Neural cell (in vitro differentiated cells): Measurements from ENCODE around the gene C5orf52. TPM values are rescaled to one million over a fixed set of nuclear protein-coding genes. Genes with fewer than 3 reads are reported as not detected.

Source experiments
- H2AFZ ChIP-seq: fragments of 200-600, 300-800 bp; sonication (generic), shearing (Covaris generic); 2 replicates; pipeline ENCODE4 v1.6.0; 2014; ENCODE audit warnings: low read depth, mild to moderate bottlenecking, antibody characterized with exemption, low read length, moderate library complexity
- H3F3A ChIP-seq: fragments of 200-600 bp; shearing (Covaris generic); 2 replicates; pipeline ENCODE4 v1.6.1; 2016; ENCODE audit warnings: mild to moderate bottlenecking, moderate library complexity, mixed read lengths, antibody characterized with exemption, low read length; ENCODE audit not compliant: insufficient read depth, poor library complexity, severe bottlenecking
- H3K27ac ChIP-seq: fragments of 200-600, 300-800 bp; sonication (generic), shearing (Covaris generic); 2 replicates; pipeline ENCODE4 v1.5.1; 2014; ENCODE audit warnings: mild to moderate bottlenecking, low read length, moderate library complexity
- H3K27me3 ChIP-seq: fragments of 300-800, 200-600 bp; sonication (generic), shearing (Covaris generic); 2 replicates; pipeline ENCODE4 v1.6.0; 2014; ENCODE audit warnings: mild to moderate bottlenecking, low read depth, low read length, moderate library complexity; ENCODE audit not compliant: insufficient read depth
- H3K36me3 ChIP-seq: fragments of 300-800, 200-600 bp; sonication (generic), shearing (Covaris generic); 2 replicates; pipeline ENCODE4 v1.5.1; 2014; ENCODE audit warnings: mild to moderate bottlenecking, antibody characterized with exemption, low read length, moderate library complexity; ENCODE audit not compliant: insufficient read depth
- H3K4me2 ChIP-seq: fragments of 300-800, 200-600 bp; sonication (generic), shearing (Covaris generic); 2 replicates; pipeline ENCODE4 v1.6.0; 2014; ENCODE audit warnings: mild to moderate bottlenecking, low read length
- H3K4me3 ChIP-seq: fragments of 300-800, 200-600 bp; sonication (generic), shearing (Covaris generic); 2 replicates; pipeline ENCODE4 v1.5.1; 2014; ENCODE audit warnings: mild to moderate bottlenecking, low read length, moderate library complexity
- H3K79me2 ChIP-seq: fragments of 200-600 bp; shearing (Covaris generic); replicated peaks from 2 replicates; pipeline ENCODE4 v1.6.0; 2014; ENCODE audit warnings: mild to moderate bottlenecking, low read length, moderate library complexity; ENCODE audit not compliant: insufficient read depth
- H3K9ac ChIP-seq: fragments of 300-800, 200-600 bp; sonication (generic), shearing (Covaris generic); 2 replicates; pipeline ENCODE4 v1.6.1; 2016; ENCODE audit warnings: mild to moderate bottlenecking, low read length, mixed read lengths
- H3K9me2 ChIP-seq: fragments of 200-600 bp; shearing (Covaris generic); 2 replicates; pipeline ENCODE4 v1.6.1; 2016; ENCODE audit warnings: mild to moderate bottlenecking, low read length, mixed read lengths; ENCODE audit not compliant: insufficient read depth
- H3K9me3 ChIP-seq: fragments of 200-600, 300-800 bp; sonication (generic), shearing (Covaris generic); 2 replicates; pipeline ENCODE4 v1.6.1; 2016; ENCODE audit warnings: mild to moderate bottlenecking, mixed run types, low read length, moderate library complexity, mixed read lengths
- H4K20me1 ChIP-seq: fragments of 200-600 bp; shearing (Covaris generic); 2 replicates; pipeline ENCODE4 v1.6.1; 2016; ENCODE audit warnings: mild to moderate bottlenecking, mixed run types; ENCODE audit not compliant: insufficient read depth
- MXI1 ChIP-seq: fragments of 450-650 bp; conservative IDR thresholded peaks from 2 replicates; pipeline ENCODE4 v1.6.1; 2014; ENCODE audit warnings: antibody characterized with exemption, mild to moderate bottlenecking; ENCODE audit not compliant: poor library complexity, severe bottlenecking
- POLR2AphosphoS5 ChIP-seq: IDR thresholded peaks from 2 replicates; pipeline ENCODE4 v1.6.1; 2012
- SMC3 ChIP-seq: fragments of 450-650 bp; conservative IDR thresholded peaks from 2 replicates; pipeline ENCODE4 v1.6.1; 2014; ENCODE audit warnings: antibody characterized with exemption, mild to moderate bottlenecking, moderate library complexity; ENCODE audit not compliant: poor library complexity
- TAF1 ChIP-seq: IDR thresholded peaks from 2 replicates; pipeline ENCODE4 v1.6.1; 2012; ENCODE audit warnings: low read depth
- polyA plus RNA-seq: library from polyadenylated mRNA; depleted of rRNA; stranded (reverse); fragments of >200 nt; gene quantifications from 2 replicates; pipeline ENCODE4 v1.2.3, GENCODE V29; 2014
- TF ChIP-seq, protein P1 (sequence below): fragments of 450-650 bp; IDR thresholded peaks from 2 replicates; pipeline ENCODE4 v1.5.1; 2014; ENCODE audit warnings: antibody characterized with exemption, mild to moderate bottlenecking, moderate library complexity; ENCODE audit not compliant: poor library complexity, severe bottlenecking
- TF ChIP-seq, protein P2 (sequence below): IDR thresholded peaks from 2 replicates; pipeline ENCODE4 v1.6.1; 2012; ENCODE audit warnings: borderline replicate concordance

Gene C5orf52
- polyA plus RNA-seq, 1 donor from 2014 or later, result not detected

DNA sequence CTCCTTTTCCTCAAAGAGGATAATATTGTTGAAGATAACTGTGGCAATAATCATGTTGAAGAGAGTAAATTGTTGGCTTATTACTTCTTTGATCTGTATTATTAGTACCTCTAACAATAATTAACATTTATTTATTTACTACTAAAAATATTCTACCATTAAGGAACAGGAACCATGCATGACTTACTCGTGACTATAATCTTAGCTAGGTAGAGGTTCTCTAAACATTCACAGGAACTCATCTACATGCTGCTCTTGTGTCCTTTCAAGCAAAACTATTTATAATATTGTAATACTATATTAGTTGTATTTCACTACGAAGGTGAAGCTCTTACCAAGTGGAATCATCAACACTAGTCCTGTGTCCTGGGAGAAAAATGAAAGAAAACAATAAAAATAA, 22.2 kb upstream of the C5orf52 start:
- Histone ChIP-seq H3K4me3 (no peak overlapping the region), H3F3A (no peaks in the 10 kb centered on the region), H4K20me1 (no peaks in the 10 kb centered on the region), H2AFZ (no peak overlapping the region), H3K9me2 (no peaks in the 10 kb centered on the region), H3K4me2 (no peak overlapping the region), H3K9me3 (peaks cover 8% of the 10 kb centered on the region), H3K9ac (no peak overlapping the region), H3K79me2 (no peaks in the 10 kb centered on the region), H3K27me3 (no peaks in the 10 kb centered on the region), H3K36me3 (no peaks in the 10 kb centered on the region), H3K27ac (no peak overlapping the region)
- TF ChIP-seq POLR2AphosphoS5, result no peak
- no peak for TF ChIP-seq SMC3
- TF ChIP-seq, protein P1, sequence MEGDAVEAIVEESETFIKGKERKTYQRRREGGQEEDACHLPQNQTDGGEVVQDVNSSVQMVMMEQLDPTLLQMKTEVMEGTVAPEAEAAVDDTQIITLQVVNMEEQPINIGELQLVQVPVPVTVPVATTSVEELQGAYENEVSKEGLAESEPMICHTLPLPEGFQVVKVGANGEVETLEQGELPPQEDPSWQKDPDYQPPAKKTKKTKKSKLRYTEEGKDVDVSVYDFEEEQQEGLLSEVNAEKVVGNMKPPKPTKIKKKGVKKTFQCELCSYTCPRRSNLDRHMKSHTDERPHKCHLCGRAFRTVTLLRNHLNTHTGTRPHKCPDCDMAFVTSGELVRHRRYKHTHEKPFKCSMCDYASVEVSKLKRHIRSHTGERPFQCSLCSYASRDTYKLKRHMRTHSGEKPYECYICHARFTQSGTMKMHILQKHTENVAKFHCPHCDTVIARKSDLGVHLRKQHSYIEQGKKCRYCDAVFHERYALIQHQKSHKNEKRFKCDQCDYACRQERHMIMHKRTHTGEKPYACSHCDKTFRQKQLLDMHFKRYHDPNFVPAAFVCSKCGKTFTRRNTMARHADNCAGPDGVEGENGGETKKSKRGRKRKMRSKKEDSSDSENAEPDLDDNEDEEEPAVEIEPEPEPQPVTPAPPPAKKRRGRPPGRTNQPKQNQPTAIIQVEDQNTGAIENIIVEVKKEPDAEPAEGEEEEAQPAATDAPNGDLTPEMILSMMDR, result no peak
- TF ChIP-seq MXI1, result no peak

DNA sequence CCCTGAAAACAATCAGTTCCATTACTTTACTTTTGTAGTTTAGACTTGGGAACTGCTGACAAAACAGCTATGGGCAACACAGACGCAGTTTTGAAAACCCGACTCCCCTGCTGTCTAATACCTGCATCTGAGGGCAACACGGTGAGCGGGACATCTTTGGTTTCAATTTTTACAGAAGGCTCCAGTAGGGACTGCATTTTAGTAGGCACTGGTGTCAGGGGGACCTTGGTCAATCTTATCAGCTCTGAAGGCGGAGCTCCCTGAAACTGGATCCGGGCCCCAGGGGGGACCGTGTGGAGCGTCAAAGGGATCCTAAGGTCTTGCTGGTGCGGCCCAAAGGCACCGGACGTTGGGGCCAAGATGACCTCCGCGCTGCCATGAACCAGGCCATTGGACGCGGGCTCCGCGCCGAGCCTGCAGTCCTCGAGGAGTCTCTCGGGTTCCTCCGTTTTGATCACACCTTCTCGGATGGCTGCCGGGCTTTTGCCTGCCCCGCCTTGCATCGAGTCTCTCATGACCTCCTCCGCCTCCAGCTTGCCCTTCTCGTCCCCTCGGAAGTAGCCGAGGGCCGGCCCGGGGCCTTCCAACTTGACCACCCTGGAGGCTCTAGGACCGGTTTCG, 20.2 kb upstream of the C5orf52 start:
- Histone ChIP-seq H3K27ac (no peak overlapping the region), H3F3A (no peaks in the 10 kb centered on the region), H3K9me2 (no peaks in the 10 kb centered on the region), H3K9me3 (peaks cover 8% of the 10 kb centered on the region), H3K9ac (no peak overlapping the region), H2AFZ (no peak overlapping the region), H3K4me2 (no peak overlapping the region), H4K20me1 (no peaks in the 10 kb centered on the region), H3K79me2 (no peaks in the 10 kb centered on the region), H3K36me3 (no peaks in the 10 kb centered on the region), H3K27me3 (no peaks in the 10 kb centered on the region), H3K4me3 (no peak overlapping the region)
- no peak for TF ChIP-seq POLR2AphosphoS5
- no peak for TF ChIP-seq TAF1
- TF ChIP-seq SMC3, result no peak
- TF ChIP-seq, protein P1, result no peak

DNA sequence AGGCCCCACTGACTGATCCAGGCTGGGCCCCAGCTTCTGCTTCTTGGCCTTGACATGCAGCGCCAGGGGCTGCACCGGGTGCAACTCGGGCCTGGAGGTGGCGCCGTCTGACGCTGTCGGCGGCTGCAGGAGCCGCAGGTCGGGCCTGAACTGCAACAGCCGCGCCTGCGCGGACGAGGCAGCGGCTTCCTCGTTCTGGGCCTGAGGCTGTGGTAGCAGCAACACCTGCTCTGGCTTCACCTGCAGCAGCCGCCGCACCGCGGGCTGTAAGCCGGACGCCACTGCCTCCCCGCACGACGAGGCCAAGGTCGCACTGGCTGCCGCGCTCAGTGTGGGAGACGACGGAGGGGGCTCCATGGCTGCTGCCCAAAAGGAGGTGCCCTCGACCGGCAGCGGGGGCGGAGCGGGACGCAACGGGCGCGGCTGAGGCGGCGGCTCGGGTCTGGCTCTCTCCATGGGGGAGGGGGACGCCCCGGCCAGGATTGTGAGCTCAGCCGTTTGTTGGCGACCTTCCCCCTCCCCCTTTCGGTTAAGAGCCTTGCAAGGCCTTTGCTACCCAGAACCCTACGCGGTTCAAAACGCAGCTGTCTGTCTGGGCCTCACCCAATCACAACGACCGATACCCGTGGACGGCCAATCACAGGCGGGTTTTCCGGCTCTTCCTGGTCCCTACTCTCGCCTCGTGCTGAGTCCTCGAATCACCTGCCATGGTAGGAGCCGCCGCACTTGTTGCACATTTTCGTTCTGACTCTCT, 19.5 kb upstream of the C5orf52 start:
- H3K9me3 ChIP-seq, result peaks cover 8% of the 10 kb centered on the region
- no peak overlapping the region for H3K9ac ChIP-seq
- no peak overlapping the region for H3K27ac ChIP-seq
- no peaks in the 10 kb centered on the region for H3F3A ChIP-seq
- H3K4me3 ChIP-seq, result no peak overlapping the region
- no peaks in the 10 kb centered on the region for H3K36me3 ChIP-seq
- no peaks in the 10 kb centered on the region for H3K9me2 ChIP-seq
- no peaks in the 10 kb centered on the region for H3K79me2 ChIP-seq
- no peak overlapping the region for H3K4me2 ChIP-seq
- no peaks in the 10 kb centered on the region for H3K27me3 ChIP-seq
- no peaks in the 10 kb centered on the region for H4K20me1 ChIP-seq
- H2AFZ ChIP-seq, result no peak overlapping the region
- TF ChIP-seq, protein P2, sequence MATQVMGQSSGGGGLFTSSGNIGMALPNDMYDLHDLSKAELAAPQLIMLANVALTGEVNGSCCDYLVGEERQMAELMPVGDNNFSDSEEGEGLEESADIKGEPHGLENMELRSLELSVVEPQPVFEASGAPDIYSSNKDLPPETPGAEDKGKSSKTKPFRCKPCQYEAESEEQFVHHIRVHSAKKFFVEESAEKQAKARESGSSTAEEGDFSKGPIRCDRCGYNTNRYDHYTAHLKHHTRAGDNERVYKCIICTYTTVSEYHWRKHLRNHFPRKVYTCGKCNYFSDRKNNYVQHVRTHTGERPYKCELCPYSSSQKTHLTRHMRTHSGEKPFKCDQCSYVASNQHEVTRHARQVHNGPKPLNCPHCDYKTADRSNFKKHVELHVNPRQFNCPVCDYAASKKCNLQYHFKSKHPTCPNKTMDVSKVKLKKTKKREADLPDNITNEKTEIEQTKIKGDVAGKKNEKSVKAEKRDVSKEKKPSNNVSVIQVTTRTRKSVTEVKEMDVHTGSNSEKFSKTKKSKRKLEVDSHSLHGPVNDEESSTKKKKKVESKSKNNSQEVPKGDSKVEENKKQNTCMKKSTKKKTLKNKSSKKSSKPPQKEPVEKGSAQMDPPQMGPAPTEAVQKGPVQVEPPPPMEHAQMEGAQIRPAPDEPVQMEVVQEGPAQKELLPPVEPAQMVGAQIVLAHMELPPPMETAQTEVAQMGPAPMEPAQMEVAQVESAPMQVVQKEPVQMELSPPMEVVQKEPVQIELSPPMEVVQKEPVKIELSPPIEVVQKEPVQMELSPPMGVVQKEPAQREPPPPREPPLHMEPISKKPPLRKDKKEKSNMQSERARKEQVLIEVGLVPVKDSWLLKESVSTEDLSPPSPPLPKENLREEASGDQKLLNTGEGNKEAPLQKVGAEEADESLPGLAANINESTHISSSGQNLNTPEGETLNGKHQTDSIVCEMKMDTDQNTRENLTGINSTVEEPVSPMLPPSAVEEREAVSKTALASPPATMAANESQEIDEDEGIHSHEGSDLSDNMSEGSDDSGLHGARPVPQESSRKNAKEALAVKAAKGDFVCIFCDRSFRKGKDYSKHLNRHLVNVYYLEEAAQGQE, result no peak
